Kidney (tissue), 14 donors: Measurements from ENCODE around the gene PTK6. TPM values are rescaled to one million over a fixed set of nuclear protein-coding genes. Genes with fewer than 3 reads are reported as not detected.

ENCODE experiments used
- DNase-seq, 5 donors: peaks; one replicate each; pipeline ENCODE4 v3.0.0-alpha.2; 2013 to 2020
- FAIRE-seq: peaks from 2 replicates; lab custom pipeline; 2012; peaks lifted over from hg19 to GRCh38; lab: Jason Lieb, UNC
- H3K27ac ChIP-seq, 2 donors: one replicate each; pipeline ENCODE4 v1.7.0; 2013; ENCODE audit warnings: low read depth in 2 of 2, low read length in 2 of 2, inconsistent platforms in 1 of 2
- H3K27me3 ChIP-seq: one replicate; pipeline ENCODE4 v1.7.1; 2013; ENCODE audit warnings: low read length, inconsistent platforms; ENCODE audit not compliant: control insufficient read depth, insufficient read depth
- H3K36me3 ChIP-seq, 3 donors: one replicate each; pipeline versions ENCODE4 v1.7.0 to v1.7.1; 2013; ENCODE audit warnings: low read length in 3 of 3, control low read depth in 1 of 3, inconsistent platforms in 1 of 3; ENCODE audit not compliant: insufficient read depth in 3 of 3, control insufficient read depth in 2 of 3
- H3K4me1 ChIP-seq, 3 donors: one replicate each; pipeline versions ENCODE4 v1.7.0 to v1.7.1; 2013; ENCODE audit warnings: low read length in 3 of 3, inconsistent platforms in 1 of 3, low read depth in 1 of 3; ENCODE audit not compliant: control insufficient read depth in 2 of 3, insufficient read depth in 2 of 3
- H3K4me3 ChIP-seq, 3 donors: one replicate each; pipeline versions ENCODE4 v1.7.0 to v1.8.1; 2013; ENCODE audit warnings: low read length in 3 of 3, control low read depth in 1 of 3, inconsistent platforms in 1 of 3
- H3K9ac ChIP-seq, 3 donors: one replicate each; pipeline versions ENCODE4 v1.7.0 to v1.7.1; 2013; ENCODE audit warnings: low read length in 3 of 3, control low read depth in 1 of 3, inconsistent platforms in 1 of 3
- H3K9me3 ChIP-seq, 3 donors: one replicate each; pipeline versions ENCODE4 v1.7.0 to v1.7.1; 2013; ENCODE audit warnings: low read length in 3 of 3, control low read depth in 1 of 3, inconsistent platforms in 1 of 3; ENCODE audit not compliant: control insufficient read depth in 2 of 3, insufficient read depth in 1 of 3
- intact Hi-C: fragments of 100-400 bp; cut with DNase I; formaldehyde crosslinking; loops from one replicate; pipeline ENCODE4 v1.11.1; 2022
- polyA plus RNA-seq: library from polyadenylated mRNA; stranded (reverse); fragments of 350-450 nt; fragmentation: Illumina TruSeq; extraction: RNeasy Lipid Tissue Mini Kit (QIAGEN cat#74804); gene quantifications from one replicate; pipeline ENCODE4 v1.2.3, GENCODE V29; 2014; ENCODE audit warnings: low read depth, low replicate concordance; ENCODE audit not compliant: insufficient read depth
- total RNA-seq: library from RNA; stranded (reverse); fragmentation: NEBNext Ultra II Directional; extraction: Animal tissue kit (Norgen Biotek cat#: 25700); gene quantifications from one replicate; pipeline ENCODE4 v1.2.1, GENCODE V29; 2021
- TF ChIP-seq, protein P1 (sequence below): IDR thresholded peaks from 3 replicates; pipeline ENCODE4 v1.5.1; 2012; ENCODE audit warnings: mild to moderate bottlenecking, moderate library complexity, borderline replicate concordance; ENCODE audit not compliant: insufficient read depth; ENCODE audit errors: extremely low read depth
- donor health status: control.
- donor health status: control.
- donor health status: control.
- donor health status: control.
- donor health status: control.
- donor health status: DM: yes; HTN: yes; CAD: no.
- donor health status: Normal renal cell carcinoma (clear cell type).

The PTK6 gene
- total and polyA plus RNA-seq, 2 donors from 2014 or later, result 0.26 to 1.1 TPM

DNA sequence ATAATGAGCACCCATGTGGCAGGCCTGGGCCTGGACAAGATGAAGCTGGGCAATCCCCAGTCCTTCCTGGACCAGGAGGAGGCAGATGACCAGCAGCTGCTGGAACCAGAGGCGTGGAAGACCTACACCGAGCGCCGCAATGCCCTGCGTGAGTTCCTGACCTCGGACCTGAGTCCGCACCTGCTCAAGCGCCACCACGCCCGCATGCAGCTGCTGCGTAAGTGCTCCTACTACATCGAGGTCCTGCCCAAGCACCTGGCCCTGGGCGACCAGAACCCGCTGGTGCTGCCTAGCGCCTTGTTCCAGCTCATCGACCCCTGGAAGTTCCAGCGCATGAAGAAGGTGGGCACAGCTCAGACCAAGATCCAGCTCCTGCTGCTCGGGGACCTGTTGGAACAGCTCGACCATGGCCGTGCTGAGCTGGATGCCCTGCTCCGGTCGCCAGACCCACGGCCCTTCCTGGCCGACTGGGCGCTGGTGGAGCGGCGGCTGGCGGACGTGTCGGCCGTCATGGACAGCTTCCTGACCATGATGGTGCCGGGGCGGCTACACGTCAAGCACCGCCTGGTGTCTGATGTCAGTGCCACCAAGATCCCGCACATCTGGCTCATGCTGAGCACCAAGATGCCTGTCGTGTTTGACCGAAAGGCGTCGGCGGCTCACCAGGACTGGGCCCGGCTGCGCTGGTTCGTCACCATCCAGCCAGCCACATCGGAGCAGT, 18.6 kb upstream of the PTK6 start:
- Histone ChIP-seq H3K4me1 (no peaks in the 10 kb centered on the region), H3K36me3 (peaks cover 0 to under 1% (median 0%) of the 10 kb centered on the region in 3 donors), H3K27me3 (no peaks in the 10 kb centered on the region), H3K27ac (no peak overlapping the region), H3K9ac (no peak overlapping the region), H3K4me3 (no peak overlapping the region), H3K9me3 (no peaks in the 10 kb centered on the region)
- DNase-seq (peak in 2 of 5 donors; percentile 31 to 39), FAIRE-seq (no peak)
- TF ChIP-seq, protein P1, sequence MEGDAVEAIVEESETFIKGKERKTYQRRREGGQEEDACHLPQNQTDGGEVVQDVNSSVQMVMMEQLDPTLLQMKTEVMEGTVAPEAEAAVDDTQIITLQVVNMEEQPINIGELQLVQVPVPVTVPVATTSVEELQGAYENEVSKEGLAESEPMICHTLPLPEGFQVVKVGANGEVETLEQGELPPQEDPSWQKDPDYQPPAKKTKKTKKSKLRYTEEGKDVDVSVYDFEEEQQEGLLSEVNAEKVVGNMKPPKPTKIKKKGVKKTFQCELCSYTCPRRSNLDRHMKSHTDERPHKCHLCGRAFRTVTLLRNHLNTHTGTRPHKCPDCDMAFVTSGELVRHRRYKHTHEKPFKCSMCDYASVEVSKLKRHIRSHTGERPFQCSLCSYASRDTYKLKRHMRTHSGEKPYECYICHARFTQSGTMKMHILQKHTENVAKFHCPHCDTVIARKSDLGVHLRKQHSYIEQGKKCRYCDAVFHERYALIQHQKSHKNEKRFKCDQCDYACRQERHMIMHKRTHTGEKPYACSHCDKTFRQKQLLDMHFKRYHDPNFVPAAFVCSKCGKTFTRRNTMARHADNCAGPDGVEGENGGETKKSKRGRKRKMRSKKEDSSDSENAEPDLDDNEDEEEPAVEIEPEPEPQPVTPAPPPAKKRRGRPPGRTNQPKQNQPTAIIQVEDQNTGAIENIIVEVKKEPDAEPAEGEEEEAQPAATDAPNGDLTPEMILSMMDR, result no peak
- intact Hi-C loops, result no loop called here

DNA sequence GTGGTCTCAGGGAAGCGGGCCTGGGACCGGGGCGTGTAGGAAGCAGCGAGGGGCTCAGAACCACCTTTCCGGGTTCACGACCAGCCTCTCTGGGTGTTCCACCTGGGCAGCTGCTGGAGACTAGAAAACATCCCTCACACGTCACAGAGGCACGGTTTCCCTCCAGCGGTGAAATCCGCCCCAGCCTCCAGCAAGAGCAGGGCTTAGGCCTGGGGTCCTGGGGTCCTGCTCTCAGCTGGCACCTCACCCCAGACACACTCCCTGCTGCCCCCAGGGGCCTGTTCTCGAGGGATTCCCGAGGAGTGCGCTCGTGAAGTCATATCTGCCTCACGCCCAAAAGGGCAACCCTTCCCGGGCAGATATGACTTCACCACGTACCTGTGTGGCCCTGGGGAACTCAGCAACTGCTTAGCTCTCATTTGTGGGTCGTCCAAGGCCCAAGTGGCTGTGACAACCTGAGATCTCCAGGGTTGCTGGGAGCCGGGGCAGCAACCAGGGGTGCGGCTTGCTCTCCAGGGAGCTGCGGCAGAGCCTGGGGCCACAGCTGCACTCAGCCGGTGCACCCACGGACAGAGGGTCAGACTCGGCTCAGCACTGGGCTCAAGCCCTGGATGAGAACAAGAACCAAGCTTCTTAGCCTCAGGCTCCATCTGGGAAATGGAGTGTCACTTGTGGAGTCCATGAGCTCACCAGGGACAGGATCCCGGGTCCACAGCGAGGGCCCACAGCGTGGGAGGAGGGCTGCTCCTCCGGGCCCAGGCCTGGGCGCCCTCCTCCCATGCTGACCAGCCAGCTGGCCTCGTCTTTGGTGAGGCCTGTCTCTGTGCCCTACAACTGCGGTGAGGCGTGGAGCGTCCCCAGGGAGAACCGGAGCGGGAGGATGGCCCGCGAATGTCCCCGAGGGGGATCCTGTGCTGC, 17.4 kb upstream of the PTK6 start:
- TF ChIP-seq, protein P1, result no peak
- Histone ChIP-seq H3K27ac (no peak overlapping the region), H3K36me3 (no peaks in the 10 kb centered on the region), H3K27me3 (no peaks in the 10 kb centered on the region), H3K4me1 (no peaks in the 10 kb centered on the region), H3K4me3 (peak overlapping the region in 1 of 3 donors; percentile 16), H3K9me3 (no peaks in the 10 kb centered on the region), H3K9ac (no peak overlapping the region)
- FAIRE-seq, result no peak
- DNase-seq, result peak in 2 of 5 donors; percentile 45 to 80
- intact Hi-C loops, result no loop called here

DNA sequence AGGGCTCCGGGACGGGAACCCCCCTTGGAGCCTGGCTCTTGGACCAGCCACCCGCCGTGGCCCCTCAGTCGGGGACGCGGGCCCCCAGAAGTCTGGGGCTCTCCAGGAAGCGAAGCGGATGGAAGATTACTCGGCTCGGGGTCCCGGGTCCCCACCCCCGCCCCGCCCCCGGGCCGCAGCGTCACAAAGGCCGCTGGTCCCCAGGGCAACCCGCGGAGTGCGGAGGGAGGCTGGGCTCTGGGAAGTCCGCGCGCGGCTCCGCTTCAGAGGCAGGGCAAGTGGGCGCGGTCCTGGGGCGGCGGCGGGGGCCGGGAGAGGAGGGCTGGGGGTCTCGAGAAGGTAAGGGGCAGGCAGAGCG, 16.7 kb upstream of the PTK6 start, which contains the start of gene FNDC11:
FNDC11 (plus strand) TSS at position 227 of the 358 bp plus-strand sequence. CDS start 1,505 bp downstream, outside the sequence.
- FAIRE-seq, result no peak
- Histone ChIP-seq H3K9ac (no peak within 1 kb of the TSS), H3K27ac (no peak within 1 kb of the TSS), H3K4me3 (peak within 1 kb of the TSS in 2 of 3 donors; percentile 16 to 29), H3K36me3 (no peaks in the 10 kb centered on the region), H3K27me3 (no peaks in the 10 kb centered on the region), H3K4me1 (no peaks in the 10 kb centered on the region), H3K9me3 (no peaks in the 10 kb centered on the region)
- TF ChIP-seq, protein P1, result no peak
- peak; percentile 78 to 92 (median 88) for DNase-seq
- intact Hi-C loops, result no loop called here
